H54 (cell line): Measurements from ENCODE around the gene C2CD3.
A peak's percentile ranks its signal among the peaks of the same experiment; 100 is the strongest.
"Not testable (repeated sequence)": the region's sequence is repeated elsewhere in the genome, so short reads cannot be mapped to it uniquely, and the experiment has no call there.

ENCODE experiments used
- DNase-seq: peaks from one replicate; pipeline ENCODE4 v3.0.0; 2011; ENCODE audit warnings: low spot score, mixed read lengths; ENCODE audit not compliant: insufficient read length
- FAIRE-seq: peaks from 3 replicates; lab custom pipeline; 2011; peaks lifted over from hg19 to GRCh38; lab: Jason Lieb, UNC
- POLR2A ChIP-seq: IDR thresholded peaks from 2 replicates; pipeline ENCODE4 v1.6.1; 2011; ENCODE audit warnings: low read depth, mild to moderate bottlenecking, low read length

C2CD3 gene

DNA sequence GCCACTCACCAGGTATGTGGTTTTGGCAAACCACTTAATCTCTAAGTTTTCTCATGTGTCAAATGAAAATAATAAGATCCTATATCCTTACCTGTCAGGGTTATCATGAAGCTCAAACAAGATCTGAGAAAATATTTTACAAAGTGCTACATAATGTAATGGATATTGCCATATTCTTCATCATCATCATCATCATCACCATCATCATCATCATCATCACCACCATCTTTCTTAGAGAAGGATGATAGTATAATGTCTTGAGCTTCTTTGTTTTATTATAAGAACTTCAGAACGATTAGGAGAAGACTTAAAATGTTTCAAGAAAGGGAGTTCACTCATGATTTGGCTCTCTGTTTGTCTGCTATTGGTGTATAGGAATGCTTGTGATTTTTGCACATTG is 89.4 kb downstream of the C2CD3 start:
- FAIRE-seq (no peak), DNase-seq (no peak)
- TF ChIP-seq POLR2A: no peak

DNA sequence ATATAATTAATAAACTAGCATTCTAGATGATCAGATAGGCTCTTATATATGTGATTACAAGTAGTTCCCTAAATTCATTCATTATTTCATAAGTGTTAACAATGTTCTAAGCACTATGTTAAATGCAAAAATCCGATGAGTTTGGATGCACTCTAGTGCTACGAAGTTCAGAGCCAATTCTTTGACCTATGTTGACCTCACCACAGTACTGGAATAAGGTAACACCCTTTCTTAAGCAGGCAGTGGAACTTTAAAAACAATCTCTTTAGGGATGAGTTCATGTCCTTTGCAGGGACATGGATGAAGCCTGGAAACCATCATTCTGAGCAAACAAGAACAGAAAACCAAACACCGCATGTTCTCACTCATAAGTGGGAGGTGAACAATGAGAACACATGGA is 93.6 kb downstream of the C2CD3 start:
- TF ChIP-seq POLR2A: no peak
- no peak for DNase-seq
- FAIRE-seq: no peak

DNA sequence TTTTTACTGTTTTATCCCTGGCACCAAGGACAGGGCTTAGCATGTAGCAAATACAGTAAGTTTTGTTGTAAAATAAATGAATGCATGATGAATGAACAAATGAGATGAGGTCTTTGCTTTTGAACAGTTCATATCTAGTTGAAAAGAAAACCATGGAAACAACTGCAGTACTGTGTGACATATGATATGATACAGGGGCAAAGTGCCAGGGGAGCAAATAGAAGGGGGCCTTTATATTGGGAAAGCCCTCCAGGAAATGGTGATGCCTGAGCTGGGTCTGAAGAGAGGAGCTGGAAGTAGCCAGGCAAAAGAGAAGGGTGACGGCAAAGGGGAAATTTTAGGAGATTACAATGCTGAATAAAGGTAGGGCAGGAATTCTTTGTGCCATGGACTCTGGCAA is 98.1 kb downstream of the C2CD3 start:
- DNase-seq (no peak), FAIRE-seq (no peak)
- no peak for TF ChIP-seq POLR2A

GRCh38 chr11:74072286-74072685 is 98.5 kb downstream of the C2CD3 start:
- DNase-seq (no peak), FAIRE-seq (no peak)
- TF ChIP-seq POLR2A: no peak

- TF ChIP-seq POLR2A: no peak
- no peak for DNase-seq
- no peak for FAIRE-seq
Measured at GRCh38 chr11:74070723-74071492, 99.9 kb downstream of the C2CD3 start.

- no peak for DNase-seq
- no peak for FAIRE-seq
- no peak for TF ChIP-seq POLR2A
Measured at GRCh38 chr11:74069146-74070046, 101.4 kb downstream of the C2CD3 start.

- not testable (repeated sequence) for FAIRE-seq, DNase-seq
Measured at GRCh38 chr11:74066663-74067062, 104.1 kb downstream of the C2CD3 start.

DNA sequence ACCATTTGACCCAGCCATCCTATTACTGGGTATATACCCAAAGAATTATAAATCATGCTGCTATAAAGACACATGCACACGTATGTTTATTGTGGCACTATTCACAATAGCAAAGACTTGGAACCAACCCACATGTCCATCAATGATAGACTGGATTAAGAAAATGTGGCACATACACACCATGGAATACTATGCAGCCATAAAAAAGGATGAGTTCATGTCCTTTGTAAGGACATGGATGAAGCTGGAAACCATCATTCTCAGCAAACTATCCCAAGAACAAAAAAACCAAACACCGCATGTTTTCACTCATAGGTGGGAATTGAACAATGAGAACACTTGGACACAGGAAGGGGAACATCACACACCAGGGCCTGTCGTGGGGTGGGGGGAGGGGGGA is 105.3 kb downstream of the C2CD3 start:
- DNase-seq: not testable (repeated sequence)

GRCh38 chr11:74063628-74064027 is 107.2 kb downstream of the C2CD3 start:
- DNase-seq, FAIRE-seq: not testable (repeated sequence)

More for the DNA sequence above, 105.3 kb downstream of the C2CD3 start:
- FAIRE-seq: not testable (repeated sequence)

GRCh38 chr11:74061599-74061998 is 109.2 kb downstream of the C2CD3 start:
- FAIRE-seq, DNase-seq: not testable (repeated sequence)

DNA sequence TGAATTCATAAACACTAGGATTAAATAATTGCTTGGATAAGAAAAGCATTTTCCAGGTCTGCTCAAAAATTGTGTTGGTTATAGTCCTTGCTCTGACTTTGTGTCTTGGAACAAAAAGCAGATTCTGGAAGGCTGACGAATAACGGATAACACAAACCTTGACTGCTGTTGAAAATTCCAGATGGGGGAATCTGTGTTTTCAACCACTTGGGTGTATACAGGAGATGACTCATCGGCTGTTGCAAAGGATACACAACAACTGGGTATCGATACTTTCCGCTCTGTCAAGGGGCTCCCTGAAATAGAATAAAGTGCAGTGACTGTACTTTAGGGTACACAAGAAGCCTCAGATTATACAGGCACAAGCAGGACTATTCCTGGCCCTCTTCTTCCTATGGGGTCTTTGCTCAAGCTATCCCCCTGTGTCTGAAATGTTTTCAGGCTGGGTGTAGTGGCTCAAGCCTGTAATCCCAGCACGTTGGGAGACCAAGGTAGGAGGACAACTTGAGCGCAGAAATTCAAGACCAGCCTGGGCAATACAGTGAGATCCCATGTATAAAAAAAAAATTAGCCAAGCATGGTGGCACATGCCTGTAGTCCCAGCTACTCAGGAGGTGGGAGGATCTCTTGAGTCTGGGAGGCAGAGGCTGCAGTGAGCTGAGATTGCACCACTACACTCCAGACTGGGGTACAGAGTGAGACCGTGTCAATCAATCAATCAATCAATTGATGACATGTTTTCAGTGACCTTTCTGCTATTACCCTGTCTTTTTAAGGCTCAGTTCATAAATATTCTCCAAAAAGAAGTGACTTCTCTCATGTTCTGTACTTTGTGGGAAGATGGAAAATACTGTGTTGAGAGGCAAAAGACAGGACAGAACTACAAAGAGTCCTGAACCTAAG is 113.3 kb downstream of the C2CD3 start:
- DNase-seq (peak; percentile 38), FAIRE-seq (no peak)
- no peak for TF ChIP-seq POLR2A

- FAIRE-seq: peak; percentile 53
Measured at GRCh38 chr11:74055938-74056337, 114.9 kb downstream of the C2CD3 start.

DNA sequence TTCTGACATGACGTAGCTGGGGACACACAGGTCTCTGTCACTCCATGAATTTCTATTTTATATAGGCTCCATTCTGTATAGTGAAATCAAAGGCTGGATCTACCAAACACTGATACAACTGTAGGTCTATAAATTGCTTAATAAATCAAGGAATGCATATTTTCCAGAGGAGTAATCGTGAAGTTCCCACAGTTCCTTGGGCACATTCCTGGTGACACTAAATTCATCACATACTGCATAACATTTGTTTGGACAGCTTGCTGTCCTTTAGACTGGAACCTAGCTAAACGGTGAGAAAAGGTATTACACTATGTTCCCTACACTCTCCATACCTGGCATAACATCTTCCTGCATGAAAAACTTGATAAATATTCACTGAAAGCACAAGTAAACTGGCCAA is 120.3 kb downstream of the C2CD3 start:
- FAIRE-seq (no peak), DNase-seq (no peak)
- TF ChIP-seq POLR2A: no peak

More at GRCh38 chr11:74055938-74056337, 114.9 kb downstream of the C2CD3 start:
- peak; percentile 23 for DNase-seq
- TF ChIP-seq POLR2A: no peak
